ENCODE results near the gene CYP46A1.

GRCh38 chr14:99647411-99647810 is 36.7 kb upstream of the CYP46A1 start:
- TF ChIP-seq CTCF (IDR thresholded peaks at IDR 0.05 in 8 of 11, conservative IDR thresholded peaks at IDR 0.05 in 3 of 11): no peak
- no peak for TF ChIP-seq POLR2A (IDR thresholded peaks at IDR 0.05)
- TF ChIP-seq POLR2AphosphoS5 (IDR thresholded peaks at IDR 0.05): no peak
